ENCODE measurements around the gene RBCK1. TPM values are rescaled to one million over a fixed set of nuclear protein-coding genes. Genes with fewer than 3 reads are reported as not detected.

Gene RBCK1
- total and polyA plus RNA-seq, 2 of the 4 experiments (the other 2 are of a cell fraction): 29.9 to 84.2 TPM

- in situ Hi-C loops (cut with MboI; ENCODE audit: low sequenced_read_pairs) (loop anchor here (5.0 kb wide), 1 partner anchor 82 kb away; no protein-coding TSS in a partner anchor), dilution Hi-C loops (cut with HindIII; ENCODE audit: low sequenced_read_pairs, unreplicated experiment) (no loop called here), intact Hi-C loops (cut with micrococcal nuclease) (no loop called here)
- Histone ChIP-seq H3K4me3 (ENCODE audit: insufficient read depth, low read depth, low read length) (no peak overlapping the region), H3K27ac (ENCODE audit: insufficient read depth, low read length) (no peak overlapping the region), H2BK120ac (ENCODE audit: low read depth, low read length) (no peak overlapping the region), H2AFZ (replicated peaks; ENCODE audit: low read length, poor library complexity) (no peak overlapping the region), H4K5ac (ENCODE audit: low read depth, low read length) (no peak overlapping the region), H2AK9ac (replicated peaks; ENCODE audit: low read depth, low read length, poor library complexity) (no peak overlapping the region), H4K8ac (ENCODE audit: low read depth in 2 of 2, low read length in 2 of 2) (no peak overlapping the region), H3K14ac (replicated peaks; ENCODE audit: low read depth, low read length) (no peak overlapping the region), H3K79me1 (ENCODE audit: low read depth in 1 of 2, low read length in 2 of 2) (peaks cover 2 to 22% of the 10 kb centered on the region in 2 experiments; a peak in 3 of 4 replicates), H3K9me1 (ENCODE audit: insufficient read depth, low read length) (no peaks in the 10 kb centered on the region), H3K4me2 (ENCODE audit: low read depth, low read length) (no peak overlapping the region), H2BK5ac (ENCODE audit: low read depth, low read length, poor library complexity, severe bottlenecking) (no peak overlapping the region), H3K4ac (ENCODE audit: low read depth, low read length) (no peak overlapping the region), H3K9me3 (ENCODE audit: control insufficient read depth, insufficient read depth, low read length) (no peaks in the 10 kb centered on the region), H3K36me3 (ENCODE audit: control insufficient read depth, insufficient read depth, low read length) (peaks cover 75% of the 10 kb centered on the region), H3K23ac (ENCODE audit: low read depth, low read length) (no peak overlapping the region), H3K56ac (ENCODE audit: extremely low read depth, insufficient read depth, low read length) (no peak overlapping the region), H2BK20ac (ENCODE audit: low read depth, low read length) (no peak overlapping the region), H3K18ac (ENCODE audit: low read depth, low read length) (no peak overlapping the region), H3K4me1 (ENCODE audit: control insufficient read depth, insufficient read depth, low read length) (no peaks in the 10 kb centered on the region), H4K20me1 (ENCODE audit: insufficient read depth, low read length) (peaks cover 20% of the 10 kb centered on the region), H2AK5ac (ENCODE audit: low read depth, low read length) (no peak overlapping the region), H3K27me3 (ENCODE audit: control insufficient read depth, insufficient read depth, low read length) (no peaks in the 10 kb centered on the region), H2BK15ac (ENCODE audit: low read depth, low read length) (no peak overlapping the region), H4K91ac (ENCODE audit: insufficient read depth, low read depth, low read length) (no peak overlapping the region), H3K9ac (ENCODE audit: low read depth, low read length) (no peak overlapping the region)
- ATAC-seq (ENCODE audit: low read depth) (no peak), DNase-seq (no peak)
- no CpG with 5 or more reads among the region's 11 CpGs for WGBS, 2 experiments (ENCODE audit: extremely low coverage in 2 of 2, insufficient read length in 1 of 2)
- POLR2A ChIA-PET (ENCODE audit: unreplicated experiment): no interaction called here
- TF ChIP-seq RFX5 (IDR thresholded peaks at IDR 0.05; ENCODE audit: low read depth, low read length): no peak
- TF ChIP-seq FOS (IDR thresholded peaks at IDR 0.05; ENCODE audit: low read depth, low read length): no peak
- no peak for TF ChIP-seq CTCF (conservative IDR thresholded peaks at IDR 0.05; ENCODE audit: low read depth, low read length)
- TF ChIP-seq CEBPB (IDR thresholded peaks at IDR 0.05; ENCODE audit: low read depth, low read length): no peak
- TF ChIP-seq USF2 (IDR thresholded peaks at IDR 0.05; ENCODE audit: low read depth, low read length): no peak
- TF ChIP-seq RAD21 (IDR thresholded peaks at IDR 0.05; ENCODE audit: low read length): no peak
- TF ChIP-seq RCOR1 (IDR thresholded peaks at IDR 0.05; ENCODE audit: insufficient replicate concordance, low read length): no peak
- no peak for TF ChIP-seq MXI1 (IDR thresholded peaks at IDR 0.05; ENCODE audit: borderline replicate concordance, low read depth, low read length)
- no peak for TF ChIP-seq MAZ (IDR thresholded peaks at IDR 0.05; ENCODE audit: borderline replicate concordance, low read depth, low read length)
- TF ChIP-seq POLR2A (IDR thresholded peaks at IDR 0.05; ENCODE audit: low read depth, low read length): no peak
- no peak for TF ChIP-seq CHD1 (IDR thresholded peaks at IDR 0.05; ENCODE audit: low read depth, low read length)
- TF ChIP-seq NFE2L2 (IDR thresholded peaks at IDR 0.05; ENCODE audit: low read depth, low read length): no peak
- TF ChIP-seq ELK1 (IDR thresholded peaks at IDR 0.05; ENCODE audit: borderline replicate concordance, low read depth, low read length): no peak
- TF ChIP-seq BHLHE40 (IDR thresholded peaks at IDR 0.05; ENCODE audit: low read depth, low read length): no peak
- no peak for TF ChIP-seq MAFK (IDR thresholded peaks at IDR 0.05; ENCODE audit: low read depth, low read length)
- no peak for TF ChIP-seq SMC3 (IDR thresholded peaks at IDR 0.05; ENCODE audit: low read depth, low read length)
- no TSS peak for BruUV-seq (replicated peaks)
- CTCF ChIA-PET: no interaction called here
Measured at GRCh38 chr20:434221-434620, 26.1 kb downstream of the RBCK1 start.

Data from IMR-90 (cell line).